NCI-H1930 (cell line): ENCODE results near the gene RAMP1.

Experiments
- DNase-seq, 2 experiments: peaks; one replicate each; lab custom pipeline; 2025; lab: John Stamatoyannopoulos, UW

Gene RAMP1

GRCh38 chr2:237951878-237952277 is 92.5 kb downstream of the RAMP1 start:
- DNase-seq = no peak

GRCh38 chr2:237952851-237953250 is 93.4 kb downstream of the RAMP1 start:
- DNase-seq = no peak

GRCh38 chr2:237955640-237956401 is 96.4 kb downstream of the RAMP1 start:
- DNase-seq = no peak

GRCh38 chr2:237956402-237956736 is 96.9 kb downstream of the RAMP1 start:
- DNase-seq = no peak

- no peak for DNase-seq
Observed at GRCh38 chr2:237961637-237962036, 102.2 kb downstream of the RAMP1 start.
